ENCODE results near the gene PHF12. TPM values are rescaled to one million over a fixed set of nuclear protein-coding genes. Genes with fewer than 3 reads are reported as not detected.
A peak's percentile ranks its signal among the peaks of the same experiment; 100 is the strongest.

PHF12 gene
- total and polyA plus RNA-seq, 2 of the 8 experiments (the other 6 are each of a cell fraction or from before 2014, with no cell fraction given), result 38.8 to 65.7 TPM

DNA sequence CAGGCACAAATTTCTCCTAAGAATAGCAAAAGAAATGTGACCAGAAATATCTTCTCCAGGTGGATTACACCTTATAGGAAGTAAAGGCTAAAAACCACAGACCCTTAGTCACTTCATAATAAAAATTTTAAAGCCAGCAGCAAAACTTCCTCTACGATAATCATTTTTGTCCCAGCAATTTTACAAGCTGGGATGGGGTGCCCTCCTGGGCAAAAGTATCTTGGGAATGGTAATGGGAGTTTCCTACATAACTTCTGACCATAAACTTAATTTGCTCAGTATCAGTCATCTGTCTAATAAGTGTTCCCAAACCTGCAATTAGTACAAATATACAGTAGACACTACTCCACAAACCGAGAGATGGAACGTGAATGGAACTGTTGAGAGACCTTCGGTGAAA, 3.0 kb downstream of the PHF12 start:
- H3K4me2 ChIP-seq (ENCODE audit: insufficient read depth in 1 of 2, low read depth in 2 of 2, low read length in 2 of 2), result peak overlapping the region; percentile 86 to 89
- H3K4ac ChIP-seq (replicated peaks; ENCODE audit: insufficient read length, low read depth, low read length), result no peak overlapping the region
- no peak overlapping the region for H3K23ac ChIP-seq (ENCODE audit: insufficient read length)
- no peak overlapping the region for H2AFZ ChIP-seq (ENCODE audit: low read length)
- CTCF ChIA-PET (ENCODE audit: partially characterized antibody), result interaction anchor here (1.2 to 2.9 kb wide), 3 partner anchors 11 to 185 kb away, joined by 4 to 10 read pairs (median 6); no protein-coding TSS in a partner anchor
- H4K20me1 ChIP-seq (replicated peaks in 1 of 2; ENCODE audit: control insufficient read depth in 1 of 2, insufficient read depth in 2 of 2, low read length in 2 of 2), result peaks cover 6 to 10% of the 10 kb centered on the region in 2 experiments
- 0 out of 2 replicates have a peak overlapping the region, but pooled peaks have one; percentile 76 for H3K27ac ChIP-seq (ENCODE audit: low read depth, low read length)
- no peak overlapping the region for H2BK12ac ChIP-seq (ENCODE audit: low read depth, low read length)
- H4K8ac ChIP-seq (ENCODE audit: extremely low read depth, insufficient read depth, low read length), result no peak overlapping the region
- H2BK20ac ChIP-seq (ENCODE audit: low read length), result no peak overlapping the region
- peaks cover 0 to 21% (median 2%) of the 10 kb centered on the region in 4 experiments; a peak in 4 of 8 replicates for H3K36me3 ChIP-seq (ENCODE audit: control insufficient read depth in 2 of 4, insufficient read depth in 4 of 4, low read length in 3 of 4)
- peak overlapping the region; percentile 9; the same call in 1 of the 2 replicates for H2BK15ac ChIP-seq (ENCODE audit: low read length)
- H2BK120ac ChIP-seq (replicated peaks; ENCODE audit: low read depth, low read length), result no peak overlapping the region
- no peak overlapping the region for H2BK5ac ChIP-seq (ENCODE audit: low read depth, low read length)
- H3K18ac ChIP-seq (ENCODE audit: extremely low read depth, low read length), result no peak overlapping the region
- no peak for FAIRE-seq
- peaks cover 7 to 13% (median 9%) of the 10 kb centered on the region in 4 experiments; a peak in 5 of 7 replicates for H3K4me1 ChIP-seq (replicated peaks in 1 of 4; ENCODE audit: control insufficient read depth in 3 of 4, insufficient read depth in 4 of 4, low read length in 3 of 4)
- no peaks in the 10 kb centered on the region for H3K9me3 ChIP-seq (ENCODE audit: insufficient read depth in 2 of 2, low read depth in 1 of 2, low read length in 1 of 2)
- no peak overlapping the region for H4K5ac ChIP-seq (ENCODE audit: insufficient read length, low read depth, low read length)
- H3K27me3 ChIP-seq (replicated peaks in 1 of 4; ENCODE audit: control insufficient read depth in 3 of 4, extremely low read depth in 1 of 4, insufficient read depth in 3 of 4, low read length in 3 of 4), result no peaks in the 10 kb centered on the region
- H3K79me2 ChIP-seq (ENCODE audit: control insufficient read depth in 1 of 2, insufficient read depth in 2 of 2, low read length in 2 of 2), result peaks cover 55 to 75% of the 10 kb centered on the region in 2 experiments
- 64% methylated on average over 4 of the region's 4 CpGs; no CpG with 5 or more reads in 1 of the 2 experiments for WGBS, 2 experiments (ENCODE audit: extremely low coverage in 1 of 2, insufficient coverage in 1 of 2, insufficient read length in 1 of 2, insufficient replicate concordance in 2 of 2, low coverage in 1 of 2, low lambda C conversion rate in 2 of 2, missing lambda C conversion rate in 1 of 2)
- DNase-seq (ENCODE audit: low read depth in 1 of 2, low spot score in 2 of 2), result no peak
- H3K9ac ChIP-seq (replicated peaks in 1 of 4; ENCODE audit: extremely low read depth in 1 of 4, low read depth in 3 of 4, low read length in 3 of 4), result peak overlapping the region in 3 of 4 experiments; percentile 39 to 84 (median 81); a peak in 4 of 7 replicates
- peak overlapping the region; percentile 68 to 97 (median 94) for H3K4me3 ChIP-seq (ENCODE audit: extremely low read depth in 1 of 4, insufficient read depth in 2 of 4, low read depth in 3 of 4, low read length in 4 of 4)
- POLR2A ChIA-PET (ENCODE audit: partially characterized antibody), result interaction anchor here (0.9 to 6.3 kb wide), 9 partner anchors 8 to 237 kb away, joined by 3 to 73 read pairs (median 15); partner anchors contain the start of genes FLOT2, NEK8, PROCA1 and TLCD1
- no peak overlapping the region for H3K56ac ChIP-seq (replicated peaks; ENCODE audit: insufficient read length, low read depth, low read length)
- no peak overlapping the region for H3K14ac ChIP-seq (ENCODE audit: insufficient read length)
- H2AK5ac ChIP-seq (ENCODE audit: low read depth, low read length), result no peak overlapping the region
- H4K91ac ChIP-seq (replicated peaks; ENCODE audit: insufficient read length, low read length), result no peak overlapping the region
- peaks cover 9% of the 10 kb centered on the region for H3K23me2 ChIP-seq (ENCODE audit: low read depth, low read length)
- peaks cover 2% of the 10 kb centered on the region for H3K79me1 ChIP-seq (ENCODE audit: low read depth, low read length)
- no peak for TF ChIP-seq TBP (IDR thresholded peaks at IDR 0.05; ENCODE audit: low read depth, low read length)
- no peak for TF ChIP-seq RBBP5 (IDR thresholded peaks at IDR 0.05; ENCODE audit: borderline replicate concordance, low read depth, low read length)
- TF ChIP-seq SP2 (IDR thresholded peaks at IDR 0.05; ENCODE audit: low read length), result no peak
- TF ChIP-seq RNF2 (IDR thresholded peaks at IDR 0.05; ENCODE audit: borderline replicate concordance, low read depth, low read length, missing control alignments, poor library complexity, severe bottlenecking), result no peak
- no peak for TF ChIP-seq CEBPB (IDR thresholded peaks at IDR 0.05; ENCODE audit: low read depth, low read length)
- no peak for TF ChIP-seq RXRA (IDR thresholded peaks at IDR 0.05; ENCODE audit: insufficient read depth, low read depth, low read length)
